Ovary (tissue), 9 donors: ENCODE results near the gene GNA12. TPM values are rescaled to one million over a fixed set of nuclear protein-coding genes. Genes with fewer than 3 reads are reported as not detected.
"Not testable (repeated sequence)": the region's sequence is repeated elsewhere in the genome, so short reads cannot be mapped to it uniquely, and the experiment has no call there.

Experiments
- DNase-seq, 5 donors: peaks; one replicate each; pipeline ENCODE4 v3.0.0-alpha.2; 2019 to 2020
- H3K27ac ChIP-seq, 2 donors: fragments of 200-600 bp; one replicate each; pipeline versions ENCODE4 v1.5.1 to v1.8.0; 2019 to 2022
- H3K27me3 ChIP-seq: fragments of 200-600 bp; one replicate; pipeline ENCODE4 v1.8.0; 2022
- H3K36me3 ChIP-seq: fragments of 200-600 bp; sonication (generic); one replicate; pipeline ENCODE4 v1.5.1; 2019
- H3K4me1 ChIP-seq: one replicate; pipeline ENCODE4 v1.8.1; 2013; ENCODE audit warnings: mild to moderate bottlenecking, moderate library complexity; ENCODE audit not compliant: insufficient read depth
- H3K4me3 ChIP-seq: fragments of 200-600 bp; sonication (generic); one replicate; pipeline ENCODE4 v1.5.1; 2017
- H3K9me3 ChIP-seq, 2 donors: fragments of 200-600 bp in 1 of 2; sonication (generic) in 1 of 2; one replicate each; pipeline versions ENCODE4 v1.5.1 to v1.8.1; 2013 to 2019; ENCODE audit warnings: mild to moderate bottlenecking in 1 of 2, moderate library complexity in 1 of 2
- EP300 ChIP-seq: sonication (generic); formaldehyde crosslinking; IDR thresholded peaks from one replicate; pipeline ENCODE4 v1.6.1; 2017; ENCODE audit warnings: antibody characterized with exemption
- POLR2A ChIP-seq: fragments of 450-650 bp; IDR thresholded peaks from one replicate; pipeline ENCODE4 v1.6.1; 2017; ENCODE audit warnings: antibody characterized with exemption, mild to moderate bottlenecking, moderate library complexity
- WGBS, 3 donors: extraction: QIAGEN DNeasy Blood & Tissue Kit in 1 of 3; methylation state at CpG; one replicate each; pipeline versions ENCODE4 v1.1.5 to v1.1.7; 2013 to 2017; 5-methylcytosine and 5-hydroxymethylcytosine counted together
- intact Hi-C, 4 donors: fragments of 100-400 bp; cut with DNase I; formaldehyde crosslinking; loops; one replicate each; pipeline versions ENCODE4 v1.11.0 to v1.15.1; 2022 to 2023
- polyA plus RNA-seq, 2 donors: library from polyadenylated mRNA; stranded (reverse); fragments of 200-250 nt in 1 of 2; fragments of 350-450 nt in 1 of 2; fragmentation: Illumina TruSeq in 1 of 2; extraction: RNeasy Lipid Tissue Mini Kit (QIAGEN cat#74804) in 1 of 2; gene quantifications; one replicate each; pipeline ENCODE4 v1.2.3, GENCODE V29; 2013 to 2014
- total RNA-seq, 7 donors: library from RNA; depleted of rRNA in 2 of 7; stranded (reverse); fragments of >200 nt in 2 of 7; fragmentation: NEBNext Ultra II Directional in 3 of 7; extraction: Animal tissue kit (Norgen Biotek cat#: 25700) in 3 of 7; gene quantifications; one replicate each; pipeline versions ENCODE4 v1.1.0 to v1.2.4, GENCODE V29; 2016 to 2023
- TF ChIP-seq, protein P1 (sequence below), 3 donors: fragments of 450-650 bp in 2 of 3; fragments of 200-600 bp in 1 of 3; IDR thresholded peaks; one replicate each; pipeline versions ENCODE4 v1.5.1 to v1.8.0; 2016 to 2022; ENCODE audit warnings: antibody characterized with exemption in 3 of 3, mild to moderate bottlenecking in 1 of 3
- donor health status: DM: no; HTN: no; CAD: no; lungs with moderate emphysema.
- donor health status: DM: no; HTN: no; CAD: no.
- donor health status: Bipolar disorder and iron deficiency.
- donor health status: DM: yes; HTN: yes; CAD: no.
- donor health status: DM: no; HTN: no; CAD: no.
- donor health status: DM: yes; HTN: yes; CAD: no.

GNA12 gene
- total and polyA plus RNA-seq, 9 donors: 13.4 to 94.4 (median 65.5) TPM

DNA sequence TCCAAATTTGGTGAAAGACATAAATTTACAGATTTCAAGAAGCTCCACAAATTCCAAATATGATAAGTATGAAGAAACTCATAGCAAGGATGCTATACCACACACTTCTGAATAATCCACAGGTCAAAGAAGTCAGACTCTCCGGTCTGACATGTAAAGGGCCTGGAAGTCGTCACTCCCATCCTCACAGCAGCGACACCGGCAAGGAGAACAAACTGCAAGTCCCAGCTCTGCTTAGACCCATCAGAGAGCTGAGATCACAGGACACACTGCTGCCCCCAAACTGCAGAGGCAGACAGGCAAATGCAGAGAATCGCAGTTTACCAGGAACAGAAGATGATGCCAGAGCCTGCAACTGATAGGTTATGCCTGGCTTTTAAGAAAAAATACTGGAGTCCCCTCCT is 94.1 kb downstream of the GNA12 start:
- no peaks in the 10 kb centered on the region for H3K27me3 ChIP-seq
- intact Hi-C loops: loop anchor here in 1 of 4 donors (10.0 kb wide), 1 partner anchor 95 kb away; the partner anchor contains the start of gene GNA12
- TF ChIP-seq EP300 (no peak), POLR2A (no peak)
- TF ChIP-seq, protein P1, sequence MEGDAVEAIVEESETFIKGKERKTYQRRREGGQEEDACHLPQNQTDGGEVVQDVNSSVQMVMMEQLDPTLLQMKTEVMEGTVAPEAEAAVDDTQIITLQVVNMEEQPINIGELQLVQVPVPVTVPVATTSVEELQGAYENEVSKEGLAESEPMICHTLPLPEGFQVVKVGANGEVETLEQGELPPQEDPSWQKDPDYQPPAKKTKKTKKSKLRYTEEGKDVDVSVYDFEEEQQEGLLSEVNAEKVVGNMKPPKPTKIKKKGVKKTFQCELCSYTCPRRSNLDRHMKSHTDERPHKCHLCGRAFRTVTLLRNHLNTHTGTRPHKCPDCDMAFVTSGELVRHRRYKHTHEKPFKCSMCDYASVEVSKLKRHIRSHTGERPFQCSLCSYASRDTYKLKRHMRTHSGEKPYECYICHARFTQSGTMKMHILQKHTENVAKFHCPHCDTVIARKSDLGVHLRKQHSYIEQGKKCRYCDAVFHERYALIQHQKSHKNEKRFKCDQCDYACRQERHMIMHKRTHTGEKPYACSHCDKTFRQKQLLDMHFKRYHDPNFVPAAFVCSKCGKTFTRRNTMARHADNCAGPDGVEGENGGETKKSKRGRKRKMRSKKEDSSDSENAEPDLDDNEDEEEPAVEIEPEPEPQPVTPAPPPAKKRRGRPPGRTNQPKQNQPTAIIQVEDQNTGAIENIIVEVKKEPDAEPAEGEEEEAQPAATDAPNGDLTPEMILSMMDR (IDR thresholded peaks at IDR 0.05): no peak
- no peak for DNase-seq
- 79 to 96% (median 86%) methylated on average over 5 of the region's 5 CpGs for WGBS, 3 donors
- H3K4me1 ChIP-seq: peaks cover 9% of the 10 kb centered on the region
- no peaks in the 10 kb centered on the region for H3K9me3 ChIP-seq
- peak overlapping the region in 1 of 2 donors; percentile 6 for H3K27ac ChIP-seq
- H3K4me3 ChIP-seq: no peak overlapping the region
- H3K36me3 ChIP-seq: no peaks in the 10 kb centered on the region

DNA sequence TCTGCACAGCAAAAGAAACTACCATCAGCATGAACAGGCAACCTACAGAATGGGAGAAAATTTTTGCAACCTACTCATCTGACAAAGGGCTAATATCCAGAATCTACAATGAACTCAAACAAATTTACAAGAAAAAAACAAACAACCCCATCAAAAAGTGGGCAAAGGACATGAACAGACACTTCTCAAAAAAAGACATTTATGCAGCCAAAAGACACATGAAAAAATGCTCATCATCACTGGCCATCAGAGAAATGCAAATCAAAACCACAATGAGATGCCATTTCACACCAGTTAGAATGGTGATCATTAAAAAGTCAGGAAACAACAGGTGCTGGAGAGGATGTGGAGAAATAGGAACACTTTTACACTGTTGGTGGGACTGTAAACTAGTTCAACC is 95.4 kb downstream of the GNA12 start:
- H3K27me3 ChIP-seq, intact Hi-C loops, DNase-seq, H3K4me3 ChIP-seq, H3K27ac ChIP-seq, H3K9me3 ChIP-seq, H3K4me1 ChIP-seq, H3K36me3 ChIP-seq: not testable (repeated sequence)

DNA sequence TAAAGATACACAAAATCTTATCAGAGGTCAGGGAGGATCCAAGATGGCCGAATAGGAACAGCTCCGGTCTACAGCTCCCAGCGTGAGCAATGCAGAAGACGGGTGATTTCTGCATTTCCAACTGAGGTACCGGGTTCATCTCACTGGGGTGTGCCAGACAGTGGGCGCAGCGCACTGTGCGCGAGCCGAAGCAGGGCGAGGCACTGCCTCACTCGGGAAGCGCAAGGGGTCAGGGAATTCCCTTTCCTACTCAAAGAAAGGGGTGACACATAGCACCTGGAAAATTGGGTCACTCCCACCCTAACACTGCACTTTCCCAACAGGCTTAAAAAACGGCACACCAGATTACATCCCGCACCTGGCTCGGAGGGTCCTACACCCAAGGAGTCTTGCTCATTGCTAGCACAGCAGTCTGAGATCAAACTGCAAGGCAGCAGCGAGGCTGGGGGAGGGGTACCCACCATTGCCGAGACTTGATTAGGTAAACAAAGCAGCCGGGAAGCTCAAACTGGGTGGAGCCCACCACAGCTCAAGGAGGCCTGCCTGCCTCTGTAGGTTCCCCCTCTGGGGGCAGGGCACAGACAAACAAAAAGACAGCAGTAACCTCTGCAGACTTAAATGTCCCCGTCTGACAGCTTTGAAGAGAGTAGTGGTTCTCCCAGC is 100.5 kb downstream of the GNA12 start:
- H3K36me3 ChIP-seq, DNase-seq, H3K9me3 ChIP-seq, H3K4me1 ChIP-seq, H3K27me3 ChIP-seq, H3K27ac ChIP-seq, intact Hi-C loops, H3K4me3 ChIP-seq: not testable (repeated sequence)
- WGBS, 3 donors: 89 to 94% (median 93%) methylated on average over 20 of the region's 20 CpGs

DNA sequence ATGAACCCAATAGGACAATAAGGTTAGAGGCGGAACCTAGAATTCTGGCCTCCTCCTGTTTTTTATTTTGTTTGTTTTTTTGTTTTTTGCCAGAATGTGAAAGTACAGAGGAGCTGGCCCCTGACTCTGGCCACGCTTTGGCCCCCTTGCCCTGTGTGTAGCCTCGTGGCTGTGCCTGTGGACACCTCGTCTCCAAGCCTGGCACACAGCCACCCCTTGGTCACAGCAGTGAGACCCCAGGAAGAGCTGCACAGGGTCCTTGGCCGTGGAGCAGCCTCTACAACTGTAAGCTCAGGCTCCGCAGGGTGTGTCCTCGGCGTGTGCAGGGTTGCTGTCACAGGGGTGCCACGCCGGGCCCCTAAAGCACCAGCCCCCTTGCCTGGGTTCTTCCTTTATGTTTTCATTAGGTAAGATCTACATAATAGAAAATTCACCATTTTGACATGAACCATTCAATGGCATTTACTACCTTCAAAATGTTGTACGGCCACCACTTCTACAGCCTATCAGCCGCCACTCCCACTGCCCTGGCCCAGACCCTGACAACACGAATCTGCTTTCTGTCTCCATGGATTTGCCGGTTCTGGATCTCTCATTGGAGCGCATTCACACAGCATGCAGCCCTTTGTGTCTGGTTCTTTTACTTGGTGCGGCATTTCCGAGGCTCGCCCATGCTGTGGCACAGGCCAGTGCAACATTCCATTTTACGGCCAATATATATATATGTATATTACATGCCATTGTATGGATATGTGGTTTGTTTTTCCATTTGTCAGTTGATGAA is 105.2 kb downstream of the GNA12 start:
- WGBS, 3 donors: 92 to 96% (median 93%) methylated on average over 19 of the region's 19 CpGs
- Histone ChIP-seq H3K36me3 (no peaks in the 10 kb centered on the region), H3K27ac (no peak overlapping the region), H3K4me1 (peaks cover 8% of the 10 kb centered on the region), H3K27me3 (no peaks in the 10 kb centered on the region), H3K4me3 (no peak overlapping the region), H3K9me3 (no peaks in the 10 kb centered on the region)
- TF ChIP-seq POLR2A: no peak
- TF ChIP-seq, protein P1 (IDR thresholded peaks at IDR 0.05): no peak
- TF ChIP-seq EP300: no peak
- intact Hi-C loops: no loop called here
- DNase-seq: peak in 3 of 5 donors; percentile 33 to 44 (median 35)

DNA sequence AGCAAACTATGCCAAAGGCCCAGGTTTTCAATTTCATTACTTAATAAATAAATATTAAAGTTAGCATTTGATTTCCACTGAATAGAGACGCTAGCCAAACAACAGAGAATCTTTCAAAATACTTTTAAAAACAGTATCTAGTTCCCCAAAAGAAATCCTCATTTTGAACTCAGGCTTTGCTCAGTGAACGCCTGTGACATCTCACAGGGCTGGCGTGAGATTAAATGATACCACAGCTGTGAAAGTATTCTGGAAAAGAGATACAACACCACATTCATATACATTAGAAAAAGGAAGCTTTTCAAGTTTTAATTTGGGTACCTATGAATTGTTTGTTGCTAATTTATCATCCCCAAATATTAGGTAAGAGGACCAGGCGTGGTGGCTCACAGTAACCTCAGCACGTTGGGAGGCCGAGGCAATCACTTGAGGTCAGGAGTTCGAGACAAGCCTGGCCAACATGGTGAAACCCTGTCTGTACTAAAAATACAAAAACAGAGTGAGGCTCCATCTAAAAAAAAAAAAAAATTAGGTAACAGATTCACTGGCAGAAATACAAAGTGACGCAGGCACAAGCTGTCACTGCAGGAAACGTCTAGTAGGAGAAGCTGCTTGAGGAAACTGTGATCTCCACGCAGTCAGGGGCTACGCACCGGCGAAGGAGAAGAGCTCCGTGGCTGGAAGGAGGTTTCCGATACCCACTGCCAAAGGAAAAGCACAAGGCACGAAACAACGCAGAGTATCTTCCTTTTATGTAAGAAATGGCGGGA is 106.2 kb downstream of the GNA12 start:
- Histone ChIP-seq H3K36me3 (no peaks in the 10 kb centered on the region), H3K27me3 (no peaks in the 10 kb centered on the region), H3K27ac (no peak overlapping the region), H3K4me1 (peaks cover 12% of the 10 kb centered on the region), H3K4me3 (no peak overlapping the region), H3K9me3 (no peaks in the 10 kb centered on the region)
- DNase-seq: peak in 3 of 5 donors; percentile 20 to 34 (median 23)
- intact Hi-C loops: no loop called here
- 65 to 81% (median 66%) methylated on average over 18 of the region's 18 CpGs for WGBS, 3 donors
- TF ChIP-seq, protein P1 (IDR thresholded peaks at IDR 0.05): no peak
- no peak for TF ChIP-seq POLR2A
- TF ChIP-seq EP300: no peak

DNA sequence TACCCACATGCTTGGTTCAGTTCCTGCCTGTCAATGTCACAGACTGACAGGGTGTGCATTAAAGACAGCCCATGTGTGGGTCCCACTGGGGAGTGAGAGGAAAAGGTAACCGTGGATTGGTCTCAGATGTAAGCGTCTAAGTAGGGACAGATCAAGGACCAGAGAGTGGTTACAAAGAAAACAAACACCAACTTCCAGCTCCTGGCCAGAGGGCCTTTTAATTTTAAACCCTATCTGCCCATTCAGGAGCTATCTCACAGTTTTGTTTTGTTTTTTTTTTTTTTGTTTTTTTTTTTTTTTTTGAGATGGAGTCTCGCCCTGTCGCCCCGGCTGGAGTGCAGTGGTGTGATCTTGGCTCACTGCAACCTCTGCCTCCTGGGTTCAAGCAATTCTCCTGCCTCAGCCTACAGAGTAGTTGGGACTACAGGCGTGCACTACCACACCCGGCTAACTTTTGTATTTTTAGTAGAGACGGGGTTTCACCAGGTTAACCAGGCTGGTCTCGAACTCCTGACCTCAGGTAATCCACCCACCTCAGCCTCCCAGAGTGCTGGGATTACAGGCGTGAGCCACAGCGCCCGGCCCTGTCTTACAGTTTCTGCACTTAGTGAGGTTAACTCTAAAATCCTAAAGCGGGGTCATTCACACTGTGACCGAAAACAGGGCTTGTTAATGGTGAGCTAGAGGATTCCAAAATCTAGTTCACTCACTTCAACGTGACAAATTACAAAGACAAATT is 106.9 kb downstream of the GNA12 start:
- H3K27me3 ChIP-seq, H3K27ac ChIP-seq, intact Hi-C loops, H3K36me3 ChIP-seq, H3K9me3 ChIP-seq, H3K4me3 ChIP-seq: not testable (repeated sequence)
- peak in 2 of 5 donors; percentile 11 to 21 for DNase-seq
- peaks cover 12% of the 10 kb centered on the region for H3K4me1 ChIP-seq
- 93 to 96% (median 94%) methylated on average over 15 of the region's 15 CpGs for WGBS, 3 donors
